ENCODE measurements around the gene FOXJ3.

The FOXJ3 gene

DNA sequence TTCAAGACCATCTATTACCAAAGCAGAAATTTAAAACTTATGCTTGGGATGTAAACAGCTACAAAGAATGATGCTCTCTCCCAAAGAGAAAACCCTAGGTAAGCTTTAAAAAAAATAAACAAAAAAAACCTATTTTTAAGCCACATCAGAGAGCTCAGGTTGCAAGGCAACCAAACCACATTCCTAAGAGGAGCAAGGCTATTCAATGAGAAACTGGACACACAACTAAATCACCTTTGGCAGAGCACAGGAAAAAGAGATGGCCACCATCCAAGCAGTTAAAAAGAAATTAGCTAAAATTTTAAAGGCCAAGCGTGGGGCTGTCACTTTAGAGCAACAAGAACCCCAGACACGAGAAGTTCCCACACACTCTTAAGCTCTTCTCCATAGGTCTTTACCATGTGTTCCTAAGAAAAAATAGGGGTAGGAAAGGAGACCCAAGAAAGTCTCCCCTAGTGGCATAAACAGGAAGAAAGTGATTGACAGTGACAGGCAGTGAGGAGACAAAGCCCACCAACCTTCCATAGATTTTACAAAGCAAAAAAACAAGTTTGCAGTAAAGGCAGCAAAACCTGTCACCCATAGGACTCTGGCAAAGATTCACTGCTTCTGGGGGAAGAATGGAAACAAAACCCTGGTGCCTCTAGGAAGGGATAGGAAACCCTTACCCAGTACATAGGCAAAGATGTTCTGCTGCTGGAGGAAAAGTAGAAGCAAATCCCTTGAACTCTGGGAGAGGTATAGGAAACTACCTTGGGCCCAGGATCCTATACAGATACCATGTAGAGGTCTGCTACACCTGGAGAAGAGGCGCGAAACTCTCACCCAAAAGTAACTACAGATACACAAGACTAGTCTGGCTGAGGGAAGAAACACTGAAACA is 68.5 kb downstream of the FOXJ3 start:
- H3K36me3 ChIP-seq (ENCODE audit: insufficient read depth, insufficient read length, low read length): peaks cover 38% of the 10 kb centered on the region
- H3K27me3 ChIP-seq (ENCODE audit: insufficient read depth, insufficient read length): no peaks in the 10 kb centered on the region
- no peaks in the 10 kb centered on the region for H3K9me3 ChIP-seq (ENCODE audit: insufficient read depth, low read length)
- DNase-seq (ENCODE audit: low read depth, low spot score): no peak
- no peaks in the 10 kb centered on the region for H3K4me1 ChIP-seq (ENCODE audit: insufficient read depth, insufficient read length)
- H3K9ac ChIP-seq (ENCODE audit: insufficient read length, low read depth): no peak overlapping the region
- no peak overlapping the region for H3K4me3 ChIP-seq (ENCODE audit: insufficient read length, low read depth)
- TF ChIP-seq SUZ12 (IDR thresholded peaks at IDR 0.05; ENCODE audit: extremely low read depth, insufficient read depth, insufficient read length) (no peak), ZNF274 (IDR thresholded peaks at IDR 0.05; ENCODE audit: low read depth, low read length) (no peak), YY1 (IDR thresholded peaks at IDR 0.05; ENCODE audit: insufficient read depth, insufficient read length) (no peak)

DNA sequence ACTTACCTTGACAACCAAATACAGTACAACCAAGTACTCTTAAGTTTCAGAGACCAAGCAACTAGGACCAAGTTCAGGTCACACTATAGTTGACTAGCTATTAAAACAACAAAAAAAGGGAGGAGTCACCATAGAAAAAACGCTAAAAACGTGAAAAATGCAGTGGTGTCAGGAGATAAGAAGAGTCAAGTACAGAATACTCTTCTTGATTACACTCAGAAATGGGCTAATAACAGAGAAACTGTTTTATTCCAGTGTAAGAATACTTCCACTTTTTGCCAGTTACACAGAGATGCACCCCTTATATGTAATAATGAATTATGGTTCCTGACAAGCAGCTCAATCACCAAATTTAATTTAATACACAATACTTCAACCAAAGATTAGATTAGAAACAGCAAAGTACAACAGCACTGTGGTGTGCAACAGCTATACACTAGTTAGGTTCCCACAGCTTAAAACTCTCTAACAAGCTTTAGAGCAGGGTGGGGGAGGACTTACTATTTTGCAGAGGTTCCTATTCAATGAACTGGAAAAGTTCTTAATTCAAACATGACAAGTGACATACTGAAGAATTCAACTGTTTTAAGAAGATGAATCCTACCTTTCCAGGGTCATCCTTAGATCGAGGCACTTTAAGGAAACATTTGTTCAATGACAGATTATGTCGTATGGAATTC is 70.4 kb downstream of the FOXJ3 start:
- no peak overlapping the region for H3K9ac ChIP-seq (ENCODE audit: insufficient read length, low read depth)
- H3K27me3 ChIP-seq (ENCODE audit: insufficient read depth, insufficient read length): no peaks in the 10 kb centered on the region
- H3K4me1 ChIP-seq (ENCODE audit: insufficient read depth, insufficient read length): no peaks in the 10 kb centered on the region
- no peak for TF ChIP-seq SUZ12 (IDR thresholded peaks at IDR 0.05; ENCODE audit: extremely low read depth, insufficient read depth, insufficient read length)
- no peak for TF ChIP-seq ZNF274 (IDR thresholded peaks at IDR 0.05; ENCODE audit: low read depth, low read length)
- TF ChIP-seq YY1 (IDR thresholded peaks at IDR 0.05; ENCODE audit: insufficient read depth, insufficient read length): no peak
- no peak for DNase-seq (ENCODE audit: low read depth, low spot score)
- H3K36me3 ChIP-seq (ENCODE audit: insufficient read depth, insufficient read length, low read length): peaks cover 41% of the 10 kb centered on the region
- H3K4me3 ChIP-seq (ENCODE audit: insufficient read length, low read depth): no peak overlapping the region
- no peaks in the 10 kb centered on the region for H3K9me3 ChIP-seq (ENCODE audit: insufficient read depth, low read length)

DNA sequence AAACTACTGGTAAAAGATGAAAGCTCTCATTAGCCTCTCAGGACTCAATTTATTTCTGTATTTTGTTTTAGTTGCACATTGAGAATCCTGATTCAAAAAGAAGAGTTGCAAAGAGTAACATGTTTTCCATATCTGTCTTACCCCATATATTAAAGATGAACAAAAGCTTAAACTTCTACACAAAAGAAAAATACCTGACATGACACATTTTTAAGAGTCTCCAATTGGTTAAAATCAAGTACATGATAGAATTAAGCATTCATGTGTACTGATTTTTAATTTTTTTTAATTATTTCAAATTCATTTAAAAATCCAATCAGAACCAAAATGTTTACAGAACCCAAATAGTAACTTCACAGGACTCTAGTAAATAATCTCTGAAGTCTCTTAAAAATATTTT is 72.0 kb downstream of the FOXJ3 start:
- no peaks in the 10 kb centered on the region for H3K9me3 ChIP-seq (ENCODE audit: insufficient read depth, low read length)
- H3K4me3 ChIP-seq (ENCODE audit: insufficient read length, low read depth): no peak overlapping the region
- peaks cover 39% of the 10 kb centered on the region for H3K36me3 ChIP-seq (ENCODE audit: insufficient read depth, insufficient read length, low read length)
- DNase-seq (ENCODE audit: low read depth, low spot score): no peak
- no peak overlapping the region for H3K9ac ChIP-seq (ENCODE audit: insufficient read length, low read depth)
- H3K27me3 ChIP-seq (ENCODE audit: insufficient read depth, insufficient read length): no peaks in the 10 kb centered on the region
- no peak for TF ChIP-seq ZNF274 (IDR thresholded peaks at IDR 0.05; ENCODE audit: low read depth, low read length)
- no peak for TF ChIP-seq SUZ12 (IDR thresholded peaks at IDR 0.05; ENCODE audit: extremely low read depth, insufficient read depth, insufficient read length)
- no peak for TF ChIP-seq YY1 (IDR thresholded peaks at IDR 0.05; ENCODE audit: insufficient read depth, insufficient read length)
- no peaks in the 10 kb centered on the region for H3K4me1 ChIP-seq (ENCODE audit: insufficient read depth, insufficient read length)

DNA sequence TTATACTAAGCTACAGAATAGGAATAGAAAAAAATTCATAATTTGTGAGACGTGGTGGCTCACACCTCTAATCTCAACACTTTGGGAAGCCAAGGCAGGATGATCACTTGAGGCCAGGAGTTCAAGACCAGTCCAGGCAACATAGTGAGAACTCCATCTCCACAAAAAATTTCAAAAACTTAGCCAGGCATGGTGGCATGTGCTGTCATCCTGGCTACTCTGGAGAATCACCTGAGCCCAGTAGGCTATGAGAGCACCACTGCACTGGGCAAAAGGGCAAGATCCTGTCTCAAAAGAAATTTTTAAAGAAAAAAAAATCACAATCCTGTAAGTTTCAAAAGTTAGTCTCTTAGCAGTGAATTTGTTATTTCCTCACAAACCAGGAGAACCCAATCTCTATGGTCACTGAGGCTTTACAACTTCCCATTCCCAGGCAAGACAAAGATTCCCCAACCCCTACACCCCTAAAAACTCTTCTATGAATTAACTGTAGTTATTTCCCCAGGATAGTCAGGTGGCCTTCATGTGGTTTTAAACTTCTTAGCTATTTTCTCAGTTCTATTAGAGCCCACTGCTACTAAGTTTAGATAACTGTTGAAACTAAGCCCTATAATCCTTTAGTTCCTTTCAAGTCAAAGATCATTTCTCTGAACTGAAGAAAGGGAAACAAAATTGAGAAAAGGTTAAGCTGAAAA is 74.5 kb downstream of the FOXJ3 start:
- H3K9ac ChIP-seq (ENCODE audit: insufficient read length, low read depth): no peak overlapping the region
- TF ChIP-seq ZNF274 (IDR thresholded peaks at IDR 0.05; ENCODE audit: low read depth, low read length) (no peak), YY1 (IDR thresholded peaks at IDR 0.05; ENCODE audit: insufficient read depth, insufficient read length) (no peak), SUZ12 (IDR thresholded peaks at IDR 0.05; ENCODE audit: extremely low read depth, insufficient read depth, insufficient read length) (no peak)
- H3K36me3 ChIP-seq (ENCODE audit: insufficient read depth, insufficient read length, low read length): peaks cover 38% of the 10 kb centered on the region
- no peaks in the 10 kb centered on the region for H3K27me3 ChIP-seq (ENCODE audit: insufficient read depth, insufficient read length)
- H3K9me3 ChIP-seq (ENCODE audit: insufficient read depth, low read length): no peaks in the 10 kb centered on the region
- no peaks in the 10 kb centered on the region for H3K4me1 ChIP-seq (ENCODE audit: insufficient read depth, insufficient read length)
- no peak overlapping the region for H3K4me3 ChIP-seq (ENCODE audit: insufficient read length, low read depth)
- no peak for DNase-seq (ENCODE audit: low read depth, low spot score)

DNA sequence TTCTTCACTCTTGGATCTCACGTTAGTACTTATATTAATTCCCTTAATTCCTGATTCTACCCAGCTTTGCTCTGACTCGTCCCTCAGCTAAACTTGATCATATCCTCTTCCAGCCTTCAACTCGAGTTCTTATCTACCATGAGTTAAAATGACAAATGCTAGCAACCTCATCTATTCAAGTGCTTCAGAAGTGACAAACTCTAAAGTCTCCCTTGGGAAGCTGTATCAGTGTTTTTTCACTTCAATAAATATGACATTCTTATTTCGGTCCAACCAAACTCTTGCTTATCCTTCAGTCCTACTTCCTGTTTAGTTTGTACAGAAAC is 75.3 kb downstream of the FOXJ3 start:
- H3K9me3 ChIP-seq (ENCODE audit: insufficient read depth, low read length): no peaks in the 10 kb centered on the region
- no peaks in the 10 kb centered on the region for H3K27me3 ChIP-seq (ENCODE audit: insufficient read depth, insufficient read length)
- peaks cover 30% of the 10 kb centered on the region for H3K36me3 ChIP-seq (ENCODE audit: insufficient read depth, insufficient read length, low read length)
- no peak for DNase-seq (ENCODE audit: low read depth, low spot score)
- TF ChIP-seq SUZ12 (IDR thresholded peaks at IDR 0.05; ENCODE audit: extremely low read depth, insufficient read depth, insufficient read length) (no peak), YY1 (IDR thresholded peaks at IDR 0.05; ENCODE audit: insufficient read depth, insufficient read length) (no peak), ZNF274 (IDR thresholded peaks at IDR 0.05; ENCODE audit: low read depth, low read length) (no peak)
- H3K4me3 ChIP-seq (ENCODE audit: insufficient read length, low read depth): no peak overlapping the region
- no peaks in the 10 kb centered on the region for H3K4me1 ChIP-seq (ENCODE audit: insufficient read depth, insufficient read length)
- H3K9ac ChIP-seq (ENCODE audit: insufficient read length, low read depth): no peak overlapping the region

DNA sequence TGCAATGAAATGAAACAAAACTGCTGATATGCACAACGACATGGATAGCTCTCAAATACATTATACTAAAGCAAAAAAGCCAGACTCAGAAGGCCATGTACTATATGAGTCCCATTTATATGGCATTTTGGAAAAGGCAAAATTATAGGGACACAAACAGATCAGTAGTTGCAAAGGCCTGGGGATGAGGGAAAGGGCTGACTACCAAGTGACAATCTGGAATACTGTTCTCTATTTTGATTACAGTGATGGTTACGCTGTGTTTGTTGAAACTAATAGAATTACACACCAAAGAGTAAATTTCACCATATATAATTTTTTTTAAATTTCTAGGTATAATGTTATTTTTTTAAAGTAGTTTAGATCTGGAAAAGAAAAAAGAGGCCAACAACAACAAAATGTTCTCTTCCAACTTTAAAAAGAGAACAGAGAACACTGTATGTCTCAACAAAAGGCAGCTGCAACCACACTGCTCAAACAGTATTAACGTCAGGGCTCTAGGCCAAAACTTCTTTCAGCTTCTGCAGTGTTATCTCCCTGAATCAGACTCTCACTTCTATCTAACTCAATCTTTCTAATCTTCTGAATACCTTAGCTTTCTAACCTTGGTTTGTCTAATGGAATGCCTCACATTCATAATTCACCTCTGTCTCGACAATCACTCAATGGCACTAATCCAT is 75.8 kb downstream of the FOXJ3 start:
- no peak overlapping the region for H3K9ac ChIP-seq (ENCODE audit: insufficient read length, low read depth)
- no peaks in the 10 kb centered on the region for H3K9me3 ChIP-seq (ENCODE audit: insufficient read depth, low read length)
- DNase-seq (ENCODE audit: low read depth, low spot score): no peak
- TF ChIP-seq YY1 (IDR thresholded peaks at IDR 0.05; ENCODE audit: insufficient read depth, insufficient read length): no peak
- TF ChIP-seq ZNF274 (IDR thresholded peaks at IDR 0.05; ENCODE audit: low read depth, low read length): no peak
- TF ChIP-seq SUZ12 (IDR thresholded peaks at IDR 0.05; ENCODE audit: extremely low read depth, insufficient read depth, insufficient read length): no peak
- H3K36me3 ChIP-seq (ENCODE audit: insufficient read depth, insufficient read length, low read length): peaks cover 25% of the 10 kb centered on the region
- H3K4me1 ChIP-seq (ENCODE audit: insufficient read depth, insufficient read length): no peaks in the 10 kb centered on the region
- no peaks in the 10 kb centered on the region for H3K27me3 ChIP-seq (ENCODE audit: insufficient read depth, insufficient read length)
- no peak overlapping the region for H3K4me3 ChIP-seq (ENCODE audit: insufficient read length, low read depth)
